Sciatic nerve (tissue), 2 donors: ENCODE results near the gene DHRS11. TPM values are rescaled to one million over a fixed set of nuclear protein-coding genes. Genes with fewer than 3 reads are reported as not detected.

ENCODE experiments used
- ATAC-seq: fragments of 200-7000 bp; cut with Tn5 transposase; one replicate; pipeline ENCODE4 v1.9.1; 2020; ENCODE audit warnings: mild to moderate bottlenecking, moderate library complexity
- DNase-seq: peaks from one replicate; pipeline ENCODE4 v3.0.0-alpha.2; 2020; ENCODE audit warnings: low spot score
- intact Hi-C: fragments of 100-400 bp; cut with DNase I; formaldehyde crosslinking; loops from one replicate; pipeline ENCODE4 v1.14.2; 2022
- total RNA-seq: library from RNA; stranded (reverse); fragmentation: NEBNext Ultra II Directional; extraction: Animal tissue kit (Norgen Biotek cat#: 25700); gene quantifications from one replicate; pipeline ENCODE4 v1.2.1, GENCODE V29; 2021
- donor health status: DM: no; HTN: no; CAD: no.
- donor health status: DM: no; HTN: no; CAD: no.

DHRS11 gene, protein sequence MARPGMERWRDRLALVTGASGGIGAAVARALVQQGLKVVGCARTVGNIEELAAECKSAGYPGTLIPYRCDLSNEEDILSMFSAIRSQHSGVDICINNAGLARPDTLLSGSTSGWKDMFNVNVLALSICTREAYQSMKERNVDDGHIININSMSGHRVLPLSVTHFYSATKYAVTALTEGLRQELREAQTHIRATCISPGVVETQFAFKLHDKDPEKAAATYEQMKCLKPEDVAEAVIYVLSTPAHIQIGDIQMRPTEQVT
- total RNA-seq: 5.4 TPM

DNA sequence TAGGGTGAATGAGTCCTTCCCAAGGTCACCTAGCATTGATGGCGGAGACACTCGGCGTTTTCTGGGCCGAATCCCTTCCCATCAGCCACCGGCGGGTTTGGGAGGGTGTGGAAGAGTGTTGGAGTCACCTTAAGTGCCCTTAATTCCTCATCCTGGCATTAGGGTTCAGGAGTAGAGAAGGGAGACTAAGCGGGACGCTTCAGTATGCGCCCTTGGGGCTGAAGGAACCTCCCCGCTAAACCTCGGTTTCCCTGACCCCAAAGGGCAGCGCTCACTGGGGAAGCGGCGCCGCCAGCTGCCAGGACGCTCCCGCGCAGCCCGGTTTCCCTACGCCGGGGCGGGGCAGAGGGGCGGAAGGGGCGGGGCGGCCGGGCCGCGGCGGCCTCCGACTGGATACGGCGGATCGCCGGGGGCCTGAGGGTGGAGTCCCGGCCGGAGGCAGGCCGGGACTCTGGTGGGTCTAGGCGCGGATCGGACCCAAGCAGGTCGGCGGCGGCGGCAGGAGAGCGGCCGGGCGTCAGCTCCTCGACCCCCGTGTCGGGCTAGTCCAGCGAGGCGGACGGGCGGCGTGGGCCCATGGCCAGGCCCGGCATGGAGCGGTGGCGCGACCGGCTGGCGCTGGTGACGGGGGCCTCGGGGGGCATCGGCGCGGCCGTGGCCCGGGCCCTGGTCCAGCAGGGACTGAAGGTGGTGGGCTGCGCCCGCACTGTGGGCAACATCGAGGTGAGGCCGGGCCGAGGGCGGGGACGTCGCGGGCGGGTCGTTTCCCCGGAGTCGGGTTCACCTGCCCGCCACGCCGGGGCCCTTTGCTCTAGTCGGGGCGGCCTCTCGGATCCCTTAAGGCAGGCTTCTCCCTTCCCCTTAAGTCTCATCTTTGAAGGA is at the start of gene DHRS11:
DHRS11 (plus strand) TSS at position 446 of the 882 bp plus-strand sequence; CDS start at position 577, 131 bp downstream.
- peak; percentile 96 for ATAC-seq
- peak; percentile 87 for DNase-seq
- intact Hi-C loops: no loop called here

DNA sequence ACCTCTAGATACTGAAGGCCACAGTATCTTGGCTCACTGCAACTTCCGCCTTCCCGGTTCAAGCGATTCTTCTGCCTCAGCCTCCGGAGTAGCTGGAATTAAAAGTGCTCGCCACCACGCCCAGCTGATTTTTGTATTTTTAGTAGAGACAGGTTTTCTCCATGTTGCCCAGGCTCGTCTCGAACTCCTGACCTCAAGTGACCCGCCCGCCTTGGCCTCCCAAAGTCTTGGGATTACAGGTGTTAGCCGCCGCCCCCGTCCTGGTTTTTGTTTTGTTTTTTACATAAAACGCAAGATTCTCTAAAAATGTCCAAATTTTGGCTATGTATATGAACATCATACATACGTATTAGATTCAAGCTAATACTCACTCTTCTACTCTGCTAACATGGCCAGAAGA is 48.9 kb upstream of the DHRS11 start:
- no peak for ATAC-seq
- no peak for DNase-seq
- intact Hi-C loops: no loop called here

DNA sequence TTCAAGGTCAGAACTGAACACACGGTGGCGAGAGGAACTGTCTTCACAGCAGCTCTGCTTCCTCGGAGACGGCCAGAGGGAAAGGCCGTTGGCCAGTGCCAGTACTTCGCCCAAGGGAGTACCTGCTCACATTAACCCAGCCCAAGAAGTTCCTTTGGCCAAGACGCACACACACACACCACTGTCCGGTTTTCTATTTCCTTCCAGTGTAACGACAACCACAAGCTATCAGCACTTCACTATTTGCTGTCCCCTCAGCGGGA is 47.7 kb upstream of the DHRS11 start:
- peak; percentile 69 for DNase-seq
- peak; percentile 13 for ATAC-seq
- intact Hi-C loops: no loop called here

DNA sequence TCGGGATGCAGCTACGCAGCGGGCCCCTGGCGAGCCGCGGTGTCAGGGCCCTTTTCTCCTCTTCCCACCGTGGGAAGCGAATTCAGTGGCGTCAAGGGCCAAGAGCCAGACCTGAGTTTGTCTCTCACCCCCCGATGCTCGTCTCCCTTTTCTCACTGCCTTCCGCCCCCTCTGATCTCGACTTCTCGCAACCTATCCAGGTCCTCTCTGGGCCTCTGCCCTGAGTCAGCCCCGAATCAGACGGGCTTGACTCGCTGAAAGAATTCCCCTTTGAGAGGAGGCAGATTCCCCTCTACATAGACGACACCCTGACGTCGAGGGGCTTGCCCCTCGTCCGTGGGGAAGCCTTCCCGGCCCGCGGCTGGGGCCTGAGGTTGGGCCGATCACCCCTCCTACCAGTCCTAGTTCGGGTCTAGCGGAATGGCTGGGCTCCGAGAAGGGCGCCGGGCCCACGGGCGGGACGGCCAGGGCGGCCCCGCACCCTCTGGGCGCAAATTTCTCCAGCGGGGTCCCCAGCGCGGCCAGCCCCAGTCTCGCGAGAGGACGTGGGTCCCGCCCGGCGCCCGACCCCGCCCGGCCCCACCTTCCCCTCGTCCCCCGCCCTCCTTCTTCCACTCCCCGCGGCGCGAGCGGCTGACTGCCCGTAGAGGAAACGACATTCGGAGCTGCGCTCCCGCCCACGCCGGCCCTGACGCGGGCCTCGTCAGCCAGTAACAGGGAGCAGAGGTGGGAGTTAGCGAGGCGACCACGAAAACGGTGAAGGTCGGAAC is 47.2 kb upstream of the DHRS11 start, which contains the start of gene GGNBP2:
GGNBP2 (plus strand) TSS at position 613 of the 770 bp plus-strand sequence. CDS start 806 bp downstream, outside the sequence.
- DNase-seq: peak; percentile 96
- ATAC-seq: peak; percentile 93
- intact Hi-C loops: no loop called here

DNA sequence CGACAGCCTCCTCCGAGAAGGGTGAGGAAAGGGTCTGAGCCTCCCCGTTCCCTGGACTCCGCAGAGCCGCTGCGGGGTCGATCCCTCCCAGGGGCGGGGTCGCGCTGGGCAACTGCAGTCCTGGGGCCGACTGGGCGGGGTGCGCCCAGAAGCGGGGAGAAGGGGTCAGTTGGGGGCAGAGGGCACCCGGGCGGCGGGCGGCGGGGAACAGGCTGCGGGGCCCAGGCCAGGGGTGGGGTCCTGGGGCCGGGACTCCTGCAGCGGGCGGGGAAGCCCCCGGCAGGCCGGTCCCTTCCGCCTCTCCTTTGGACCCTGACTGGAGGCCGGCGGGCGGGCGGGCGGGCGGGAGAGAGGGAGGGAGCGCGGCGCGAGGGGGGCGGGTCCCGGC is 46.6 kb upstream of the DHRS11 start:
- ATAC-seq (peak; percentile 67), DNase-seq (no peak)
- intact Hi-C loops: no loop called here

DNA sequence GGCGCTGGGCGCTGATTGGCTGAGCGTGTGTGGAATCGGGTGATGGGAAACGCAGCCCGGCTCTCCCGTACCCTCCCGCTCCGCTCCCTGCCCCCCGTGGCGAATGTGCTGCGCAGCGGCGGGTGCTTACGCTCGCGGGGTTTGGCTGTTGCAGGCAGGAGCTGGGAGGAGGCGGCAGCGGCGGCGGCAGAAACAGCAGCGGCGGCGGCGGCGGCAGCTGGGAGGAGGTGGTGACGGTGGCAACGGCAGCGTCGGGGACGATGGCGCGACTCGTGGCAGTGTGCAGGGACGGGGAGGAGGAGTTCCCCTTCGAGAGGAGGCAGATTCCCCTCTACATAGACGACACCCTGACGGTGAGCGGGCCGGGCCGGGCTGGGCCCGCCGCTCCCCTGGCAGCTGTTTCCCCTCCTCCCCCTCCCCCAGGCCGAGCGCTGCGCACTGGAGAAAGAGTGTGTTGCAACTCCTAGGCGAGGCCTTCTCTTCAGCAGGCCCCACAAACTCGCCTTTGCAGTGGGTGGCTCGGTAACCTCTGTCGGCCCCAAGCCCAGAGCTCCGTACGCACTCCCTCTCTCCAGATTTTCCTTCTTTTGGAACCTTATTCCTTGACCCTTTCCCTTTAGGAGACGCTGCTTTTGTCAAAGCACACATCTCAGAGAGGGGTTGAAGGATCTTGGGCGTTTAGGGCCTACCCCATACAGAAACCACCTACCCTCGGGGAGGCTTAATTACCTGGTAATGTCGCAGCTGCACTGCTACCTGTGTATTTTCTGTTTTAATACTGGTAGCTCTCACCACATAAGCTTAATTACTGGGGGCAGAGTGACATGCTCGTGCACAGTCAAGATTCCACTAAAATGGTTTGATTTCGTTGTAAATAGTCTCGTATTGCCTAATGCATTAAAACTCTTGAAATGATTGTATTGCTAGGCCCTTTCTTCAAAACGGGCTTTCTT is 45.9 kb upstream of the DHRS11 start:
- intact Hi-C loops: no loop called here
- ATAC-seq (peak; percentile 95), DNase-seq (peak; percentile 97)

DNA sequence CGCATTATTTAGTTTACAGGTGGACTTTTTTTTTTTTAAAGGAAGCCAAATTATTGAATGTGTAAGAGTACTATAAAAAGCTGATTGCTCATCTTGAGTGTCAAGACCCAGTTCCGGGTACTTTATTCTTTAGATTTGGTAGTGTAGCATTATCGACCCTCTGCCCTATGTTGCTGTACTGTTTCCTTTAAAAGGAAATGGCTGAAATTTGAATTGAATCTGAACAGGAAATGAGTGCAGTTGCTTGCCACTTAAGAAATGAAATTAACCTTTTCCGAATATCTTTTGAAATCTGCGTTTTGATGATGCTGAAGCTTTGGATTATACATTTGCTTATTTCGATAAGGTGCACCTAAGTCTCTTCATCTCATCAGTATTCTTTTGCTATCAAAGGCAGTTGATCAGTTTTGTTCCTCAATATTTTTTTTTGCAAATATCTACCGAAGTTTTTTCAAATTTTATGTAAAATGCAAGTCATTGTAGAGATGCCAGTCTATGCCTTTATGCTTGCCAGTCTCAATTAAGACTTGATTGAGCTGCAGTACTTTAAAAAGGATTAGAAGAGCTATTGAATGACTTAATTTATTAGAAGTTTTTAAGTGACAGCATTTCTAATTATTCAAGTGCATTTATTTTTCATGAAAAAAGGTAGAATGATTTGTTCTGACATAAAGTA is 45.1 kb upstream of the DHRS11 start:
- DNase-seq (no peak), ATAC-seq (no peak)
- intact Hi-C loops: no loop called here

DNA sequence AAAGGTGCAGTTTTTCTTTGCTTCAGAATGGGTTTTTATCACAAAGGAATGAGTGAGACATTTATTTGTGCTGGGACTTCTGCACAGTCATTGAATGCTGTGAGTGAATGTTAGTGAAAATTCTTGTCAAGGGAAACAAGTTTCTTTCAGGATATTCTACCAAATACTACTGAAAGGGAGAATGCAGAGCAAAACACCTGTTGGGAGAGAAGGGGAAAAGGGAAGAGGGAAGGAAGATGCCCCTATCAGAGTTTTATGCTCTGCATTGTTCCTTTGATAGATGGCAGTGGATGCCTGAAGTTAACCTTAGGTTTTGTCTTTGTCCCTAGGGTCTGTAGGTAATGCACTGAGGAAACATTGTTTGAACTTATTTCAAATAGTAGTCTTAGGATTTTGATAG is 43.9 kb upstream of the DHRS11 start:
- DNase-seq: no peak
- no peak for ATAC-seq
- intact Hi-C loops: no loop called here

DNA sequence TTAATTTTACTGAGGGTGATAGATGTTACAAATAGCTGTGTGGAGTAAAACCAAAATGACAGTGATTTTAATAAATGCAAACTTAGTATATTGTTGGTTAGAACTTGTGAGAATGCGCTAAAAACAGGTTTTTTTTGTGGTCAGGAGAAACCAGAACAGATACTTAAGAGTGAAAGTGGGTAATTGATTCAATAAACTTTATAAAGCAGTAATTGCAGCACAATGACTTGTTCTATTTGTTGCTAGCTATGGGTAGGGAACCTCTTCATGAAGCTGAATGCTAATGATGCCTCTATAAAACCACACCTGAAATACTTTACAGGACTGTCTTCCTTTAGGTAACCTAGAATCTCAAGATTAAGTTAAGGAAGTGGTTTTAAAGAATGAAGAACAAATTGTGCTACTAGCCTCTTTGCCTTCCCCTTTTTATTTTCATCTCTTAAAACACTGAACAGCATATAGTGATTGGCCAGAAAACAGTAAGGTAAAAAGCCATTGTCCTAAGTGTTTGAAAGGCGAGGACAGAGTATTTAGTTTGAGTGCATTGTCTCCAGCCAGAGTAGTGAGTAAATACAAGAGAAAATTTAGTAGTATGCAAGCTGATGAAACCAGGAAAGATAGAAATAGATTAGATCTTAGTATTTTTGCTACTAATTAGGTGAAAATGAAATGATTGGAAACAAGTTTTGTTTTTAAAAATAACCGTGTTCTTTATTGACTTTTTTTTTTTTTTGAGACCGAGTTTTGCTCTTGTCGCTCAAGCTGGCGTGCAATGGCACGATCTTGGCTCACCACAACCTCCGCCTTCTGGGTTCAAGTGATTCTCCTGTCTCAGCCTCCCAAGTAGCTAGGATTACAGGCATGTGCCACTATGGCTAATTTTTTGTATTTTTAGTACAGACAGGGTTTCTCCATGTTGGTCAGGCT is 40.9 kb upstream of the DHRS11 start:
- DNase-seq: no peak
- ATAC-seq: no peak
- intact Hi-C loops: no loop called here

DNA sequence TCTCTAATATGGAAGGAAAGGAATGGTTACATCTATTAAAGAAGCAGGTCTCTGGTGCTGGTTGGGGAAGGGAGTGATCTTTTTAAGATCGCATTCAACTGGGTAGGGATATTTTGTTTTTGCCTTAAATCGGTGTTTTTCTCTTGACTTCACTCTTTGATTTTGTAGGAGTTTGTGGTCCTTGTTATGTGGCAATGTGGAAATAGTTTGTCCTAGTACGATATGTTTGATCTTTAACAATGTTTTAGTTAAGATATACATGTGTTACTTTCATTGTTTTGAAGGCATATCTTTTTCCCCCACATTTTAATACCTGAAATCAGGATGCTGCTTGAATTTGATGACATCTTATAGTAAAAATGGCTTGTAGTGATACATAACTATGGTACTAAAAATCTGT is 38.2 kb upstream of the DHRS11 start:
- intact Hi-C loops: no loop called here
- ATAC-seq (no peak), DNase-seq (no peak)

DNA sequence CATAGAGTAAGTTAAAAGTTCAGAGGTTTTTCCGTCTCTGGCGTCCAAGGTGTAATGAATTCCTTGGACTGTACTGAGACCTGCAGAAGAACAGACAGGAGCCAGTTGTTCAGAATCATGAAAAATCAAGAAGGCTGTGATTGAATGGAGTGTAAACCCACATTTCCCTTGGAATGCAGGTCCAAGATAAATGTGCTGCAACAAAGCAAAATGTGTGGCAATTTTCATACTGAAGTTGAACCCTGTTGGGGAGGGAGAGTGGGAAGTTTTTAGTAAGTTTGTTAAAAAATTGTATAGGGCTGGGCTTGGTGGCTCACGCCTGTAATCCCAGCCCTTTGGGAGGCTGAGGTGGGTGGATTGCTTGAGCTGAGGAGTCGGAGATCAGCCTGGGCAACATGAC is 25.6 kb upstream of the DHRS11 start:
- intact Hi-C loops: no loop called here
- no peak for DNase-seq
- no peak for ATAC-seq

DNA sequence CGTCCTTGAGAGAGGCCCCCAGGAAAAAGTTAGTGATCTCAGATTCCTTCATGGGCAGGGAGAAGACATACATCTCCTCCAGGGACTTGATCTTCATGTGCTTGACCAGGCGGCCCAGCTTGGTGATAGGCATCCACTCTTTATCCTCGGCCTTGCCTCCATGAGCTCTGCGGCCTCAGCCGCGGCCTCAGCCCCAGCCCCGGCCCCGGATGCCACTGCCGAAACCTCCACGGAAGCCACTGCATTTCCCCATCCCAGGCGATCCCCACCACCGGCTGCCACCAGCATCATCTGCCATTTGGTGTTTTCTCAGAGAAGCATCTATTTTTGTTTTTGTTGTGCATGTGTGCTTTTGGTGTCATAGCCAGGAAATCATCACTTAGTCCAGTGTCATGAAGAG is 16.7 kb upstream of the DHRS11 start:
- intact Hi-C loops: no loop called here
- DNase-seq: no peak
- ATAC-seq: no peak

DNA sequence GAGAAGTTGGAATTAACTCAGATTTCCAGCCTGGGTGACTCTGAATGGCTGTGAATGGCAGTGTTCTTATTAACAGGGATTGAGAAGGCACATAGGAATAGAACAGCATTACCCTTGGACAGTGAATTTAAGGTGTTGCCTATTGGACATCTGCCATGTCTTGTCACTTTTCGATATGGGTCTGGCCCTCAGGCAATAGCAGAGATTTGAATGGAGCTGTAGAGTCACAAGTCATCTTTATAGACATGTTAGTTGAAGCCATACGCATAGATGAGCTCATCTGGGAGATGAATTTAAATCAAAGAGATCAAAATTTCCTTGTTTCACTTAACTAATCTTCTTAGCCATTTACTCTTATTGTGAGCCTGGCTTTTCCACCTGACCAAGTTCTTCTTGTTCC is 14.9 kb upstream of the DHRS11 start:
- DNase-seq (no peak), ATAC-seq (no peak)
- intact Hi-C loops: no loop called here

DNA sequence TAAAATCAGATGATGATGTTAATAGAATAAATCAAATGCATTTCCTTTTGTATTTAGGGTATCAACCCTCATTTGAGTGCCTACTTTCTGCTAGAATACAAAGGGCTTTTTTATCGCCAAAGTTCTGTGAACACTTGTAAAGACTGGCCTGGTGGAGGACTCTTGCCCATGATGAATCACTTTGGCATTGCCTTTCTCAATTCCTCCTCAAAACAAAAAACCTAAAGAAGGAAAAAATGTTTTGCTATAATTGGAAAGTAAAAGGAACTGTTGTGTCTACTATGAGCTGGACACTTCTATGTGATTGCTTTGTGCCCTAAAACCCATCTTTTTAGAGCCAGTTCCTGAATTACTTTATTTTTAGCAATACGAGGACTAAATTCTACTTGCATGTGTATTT is 13.0 kb upstream of the DHRS11 start:
- intact Hi-C loops: no loop called here
- no peak for DNase-seq
- no peak for ATAC-seq

DNA sequence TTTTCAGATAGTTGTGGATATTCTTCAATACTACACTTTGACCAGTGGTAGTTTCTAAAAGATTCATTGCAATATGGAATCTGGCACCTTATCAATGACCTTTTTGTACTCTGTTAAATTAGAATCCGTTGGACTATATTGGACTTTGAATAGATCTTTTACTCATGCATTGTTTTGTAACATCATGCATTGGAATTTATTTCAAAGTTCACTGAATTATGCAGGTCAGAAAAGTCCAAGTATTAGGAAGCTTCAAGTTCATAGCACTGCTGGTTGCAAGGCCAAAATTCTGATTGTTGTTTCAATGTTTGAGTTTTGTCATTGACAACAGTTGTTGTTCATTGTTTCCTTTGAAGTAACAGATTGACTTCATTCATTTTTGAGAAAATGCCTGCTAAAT is 7.9 kb upstream of the DHRS11 start:
- ATAC-seq (no peak), DNase-seq (no peak)
- intact Hi-C loops: no loop called here

DNA sequence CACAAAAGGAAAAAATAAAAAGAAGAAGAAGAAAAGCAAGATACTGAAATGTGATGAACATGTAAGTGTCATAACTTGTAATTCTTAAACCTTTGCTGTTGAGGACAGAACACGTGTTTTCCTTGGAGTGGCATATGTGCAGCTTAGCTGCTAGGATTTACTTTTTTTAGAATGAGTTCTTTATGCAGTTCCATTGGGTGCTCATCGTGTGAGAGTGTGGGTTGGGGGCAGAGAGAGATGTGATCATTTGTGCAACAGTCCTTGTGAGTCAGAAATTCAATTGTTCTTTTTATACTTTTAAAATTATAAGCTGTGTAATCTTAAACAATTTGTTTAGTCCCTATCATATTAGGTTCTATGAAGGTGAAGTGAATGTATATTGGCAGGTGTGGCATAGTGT is 5.5 kb upstream of the DHRS11 start:
- intact Hi-C loops: no loop called here
- ATAC-seq (no peak), DNase-seq (no peak)

DNA sequence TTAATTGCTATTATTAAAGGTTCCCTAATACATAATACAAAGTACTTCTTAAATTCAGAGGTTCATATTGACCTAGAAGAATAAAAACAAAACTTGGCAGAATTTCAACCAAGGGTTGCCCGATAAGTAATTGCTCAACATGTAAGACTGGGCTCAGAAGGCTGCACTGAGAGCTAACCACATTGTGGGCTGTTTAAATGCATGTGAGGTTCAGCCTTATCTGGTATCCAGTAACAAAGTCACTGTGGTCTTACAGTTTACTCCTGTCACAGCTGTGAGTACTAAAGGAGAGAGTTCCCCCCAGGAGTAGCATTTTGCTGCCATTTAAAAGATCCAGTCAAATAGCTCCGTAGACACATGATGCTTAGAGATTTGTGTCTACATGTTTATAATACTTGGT is 1.6 kb upstream of the DHRS11 start:
- DNase-seq: no peak
- intact Hi-C loops: no loop called here
- no peak for ATAC-seq
